Measurements from ENCODE around the gene ZNF346. TPM values are rescaled to one million over a fixed set of nuclear protein-coding genes. Genes with fewer than 3 reads are reported as not detected.
A peak's percentile ranks its signal among the peaks of the same experiment; 100 is the strongest.

ZNF346 gene
- total RNA-seq, 1 donor from 2014 or later = 8.5 TPM

DNA sequence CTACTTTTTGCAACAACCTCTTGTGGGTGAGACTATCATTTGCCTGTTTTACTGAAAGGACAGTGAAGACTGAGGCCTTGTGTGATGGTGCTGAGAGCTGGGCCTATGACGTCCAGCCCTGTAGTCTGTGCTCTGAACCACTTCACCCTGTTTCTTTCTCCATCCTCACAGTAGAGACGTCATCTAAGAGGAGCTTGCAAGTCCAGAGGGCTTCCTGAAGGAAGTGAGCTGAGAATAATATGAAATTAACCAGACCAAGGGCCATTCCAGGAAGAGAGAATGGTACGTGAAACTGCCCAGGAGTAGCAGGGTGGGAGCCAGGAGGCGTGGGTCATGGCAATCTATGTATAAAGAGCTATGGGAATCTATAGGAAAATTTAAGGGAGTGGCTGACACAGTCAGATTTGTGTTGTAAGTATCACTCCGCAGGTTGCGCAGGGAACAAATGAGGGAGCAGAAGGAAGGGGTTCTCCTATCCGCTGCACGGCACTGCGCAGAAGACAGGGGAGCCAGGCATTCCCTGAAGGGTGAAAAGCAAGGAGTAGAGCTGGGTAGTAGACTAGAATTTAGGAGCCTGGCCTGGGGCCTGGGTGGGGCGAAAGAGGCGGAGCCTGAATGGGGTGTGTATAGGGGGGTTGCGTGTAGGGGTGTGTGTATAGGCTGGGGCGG is 63.6 kb downstream of the ZNF346 start:
- Histone ChIP-seq H3K36me3 (no peaks in the 10 kb centered on the region), H3K27ac (replicated peaks) (no peak overlapping the region), H3K27me3 (ENCODE audit: low read depth) (peaks cover 77% of the 10 kb centered on the region), H3K4me1 (peaks cover 28% of the 10 kb centered on the region), H3K9me3 (replicated peaks) (no peaks in the 10 kb centered on the region), H3K4me3 (peak overlapping the region; percentile 66)
- intact Hi-C loops (cut with micrococcal nuclease) = no loop called here
- TF ChIP-seq, protein P1, sequence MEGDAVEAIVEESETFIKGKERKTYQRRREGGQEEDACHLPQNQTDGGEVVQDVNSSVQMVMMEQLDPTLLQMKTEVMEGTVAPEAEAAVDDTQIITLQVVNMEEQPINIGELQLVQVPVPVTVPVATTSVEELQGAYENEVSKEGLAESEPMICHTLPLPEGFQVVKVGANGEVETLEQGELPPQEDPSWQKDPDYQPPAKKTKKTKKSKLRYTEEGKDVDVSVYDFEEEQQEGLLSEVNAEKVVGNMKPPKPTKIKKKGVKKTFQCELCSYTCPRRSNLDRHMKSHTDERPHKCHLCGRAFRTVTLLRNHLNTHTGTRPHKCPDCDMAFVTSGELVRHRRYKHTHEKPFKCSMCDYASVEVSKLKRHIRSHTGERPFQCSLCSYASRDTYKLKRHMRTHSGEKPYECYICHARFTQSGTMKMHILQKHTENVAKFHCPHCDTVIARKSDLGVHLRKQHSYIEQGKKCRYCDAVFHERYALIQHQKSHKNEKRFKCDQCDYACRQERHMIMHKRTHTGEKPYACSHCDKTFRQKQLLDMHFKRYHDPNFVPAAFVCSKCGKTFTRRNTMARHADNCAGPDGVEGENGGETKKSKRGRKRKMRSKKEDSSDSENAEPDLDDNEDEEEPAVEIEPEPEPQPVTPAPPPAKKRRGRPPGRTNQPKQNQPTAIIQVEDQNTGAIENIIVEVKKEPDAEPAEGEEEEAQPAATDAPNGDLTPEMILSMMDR (IDR thresholded peaks at IDR 0.05; ENCODE audit: borderline replicate concordance) = no peak
- no peak for DNase-seq

DNA sequence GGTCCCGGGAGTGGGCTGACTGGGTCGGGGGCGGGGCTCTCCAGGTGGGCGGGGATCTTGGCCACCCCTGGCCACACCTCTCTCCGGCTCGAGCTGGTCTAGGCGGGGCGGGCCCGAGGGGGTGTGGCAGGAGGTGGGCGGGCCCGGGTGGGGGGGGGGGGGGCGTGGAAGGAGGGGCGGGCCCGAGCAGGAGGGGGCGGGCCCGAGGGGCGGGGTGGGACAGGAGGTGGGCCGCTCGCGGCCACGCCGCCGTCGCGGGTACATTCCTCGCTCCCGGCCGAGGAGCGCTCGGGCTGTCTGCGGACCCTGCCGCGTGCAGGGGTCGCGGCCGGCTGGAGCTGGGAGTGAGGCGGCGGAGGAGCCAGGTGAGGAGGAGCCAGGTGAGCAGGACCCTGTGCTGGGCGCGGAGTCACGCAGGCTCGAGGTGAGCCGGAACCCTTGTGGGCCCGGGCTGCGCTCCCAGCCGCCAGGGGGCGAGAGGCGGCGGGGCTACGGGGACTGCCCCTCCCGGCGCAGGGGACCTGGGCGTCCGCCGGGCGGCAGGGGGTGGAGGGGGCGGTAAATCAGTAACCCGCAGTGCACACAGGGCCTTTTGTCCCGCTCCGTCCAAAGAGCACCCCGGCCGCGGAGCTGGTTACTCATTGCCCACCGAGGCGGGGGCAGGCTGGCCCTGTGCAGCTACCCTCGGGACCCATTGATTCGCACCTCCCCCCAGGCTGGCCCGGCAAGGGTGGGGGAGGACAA is 64.3 kb downstream of the ZNF346 start, which contains the start of gene FGFR4:
Gene FGFR4, plus strand, starts transcription at position 262 of the 744 bp plus-strand sequence. CDS start 2,688 bp downstream, outside the sequence.
- Histone ChIP-seq H3K9me3 (replicated peaks) (no peaks in the 10 kb centered on the region), H3K27me3 (ENCODE audit: low read depth) (peaks cover 84% of the 10 kb centered on the region)
- intact Hi-C loops (cut with micrococcal nuclease) = no loop called here

DNA sequence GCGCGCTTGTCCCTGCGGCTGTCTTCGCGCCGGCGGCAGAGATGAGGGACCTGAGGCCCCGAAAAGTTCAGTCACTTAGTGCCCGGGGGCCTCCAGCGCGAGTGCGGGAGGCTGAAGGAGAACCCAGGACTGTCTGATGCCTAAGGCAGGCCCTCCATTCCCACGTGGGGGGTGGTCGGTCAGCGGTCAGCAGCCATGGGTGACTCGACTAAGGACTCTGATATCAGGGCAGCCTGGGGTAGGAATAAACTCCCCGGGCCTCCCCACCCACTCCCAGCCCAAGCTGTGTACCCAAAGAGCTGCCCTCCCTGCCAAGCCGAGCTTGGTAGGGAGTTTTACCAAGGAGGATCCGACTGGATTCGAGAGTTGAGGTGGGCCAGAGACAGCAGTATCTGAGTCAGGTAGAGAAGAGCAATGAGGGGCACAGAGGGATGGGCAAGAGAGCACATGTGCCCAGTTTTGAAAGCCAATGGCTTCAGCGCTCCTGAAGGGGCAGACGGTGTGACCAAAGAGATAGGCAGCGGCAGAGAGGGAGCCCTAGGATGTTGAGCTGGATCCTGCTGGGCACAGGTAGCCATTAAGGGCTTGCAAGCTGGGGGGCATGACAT is 65.0 kb downstream of the ZNF346 start:
- Histone ChIP-seq H3K36me3 (no peaks in the 10 kb centered on the region), H3K27me3 (ENCODE audit: low read depth) (peaks cover 79% of the 10 kb centered on the region), H3K4me3 (peak overlapping the region; percentile 66), H3K27ac (replicated peaks) (no peak overlapping the region), H3K9me3 (replicated peaks) (no peaks in the 10 kb centered on the region), H3K4me1 (peaks cover 28% of the 10 kb centered on the region)
- TF ChIP-seq, protein P1 (IDR thresholded peaks at IDR 0.05; ENCODE audit: borderline replicate concordance) = no peak
- intact Hi-C loops (cut with micrococcal nuclease) = no loop called here
- no peak for DNase-seq

More for the DNA sequence above, 64.3 kb downstream of the ZNF346 start, which contains the start of gene FGFR4:
- no peak within 1 kb of the TSS for H3K27ac ChIP-seq (replicated peaks)
- peak; percentile 56 for DNase-seq
- TF ChIP-seq, protein P1 (IDR thresholded peaks at IDR 0.05; ENCODE audit: borderline replicate concordance) = peak; percentile 66
- peaks cover 28% of the 10 kb centered on the region for H3K4me1 ChIP-seq
- no peaks in the 10 kb centered on the region for H3K36me3 ChIP-seq
- H3K4me3 ChIP-seq = peak within 1 kb of the TSS; percentile 66

DNA sequence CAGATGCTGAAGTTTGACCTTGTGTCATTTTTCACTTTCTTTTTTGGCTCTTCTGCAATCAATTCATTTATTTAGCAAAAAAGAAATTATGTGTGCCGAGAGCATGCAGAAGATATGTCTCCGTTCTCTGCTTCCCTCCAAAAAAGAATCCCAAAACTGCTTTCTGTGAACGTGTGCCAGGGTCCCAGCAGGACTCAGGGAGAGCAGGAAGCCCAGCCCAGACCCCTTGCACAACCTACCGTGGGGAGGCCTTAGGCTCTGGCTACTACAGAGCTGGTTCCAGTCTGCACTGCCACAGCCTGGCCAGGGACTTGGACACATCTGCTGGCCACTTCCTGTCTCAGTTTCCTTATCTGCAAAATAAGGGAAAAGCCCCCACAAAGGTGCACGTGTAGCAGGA is 66.6 kb downstream of the ZNF346 start:
- Histone ChIP-seq H3K27ac (replicated peaks) (peak overlapping the region; percentile 52), H3K4me3 (no peak overlapping the region), H3K4me1 (peaks cover 34% of the 10 kb centered on the region), H3K36me3 (no peaks in the 10 kb centered on the region), H3K27me3 (ENCODE audit: low read depth) (peaks cover 64% of the 10 kb centered on the region), H3K9me3 (replicated peaks) (no peaks in the 10 kb centered on the region)
- intact Hi-C loops (cut with micrococcal nuclease) = no loop called here
- peak; percentile 59 for DNase-seq
- TF ChIP-seq, protein P1 (IDR thresholded peaks at IDR 0.05; ENCODE audit: borderline replicate concordance) = no peak

DNA sequence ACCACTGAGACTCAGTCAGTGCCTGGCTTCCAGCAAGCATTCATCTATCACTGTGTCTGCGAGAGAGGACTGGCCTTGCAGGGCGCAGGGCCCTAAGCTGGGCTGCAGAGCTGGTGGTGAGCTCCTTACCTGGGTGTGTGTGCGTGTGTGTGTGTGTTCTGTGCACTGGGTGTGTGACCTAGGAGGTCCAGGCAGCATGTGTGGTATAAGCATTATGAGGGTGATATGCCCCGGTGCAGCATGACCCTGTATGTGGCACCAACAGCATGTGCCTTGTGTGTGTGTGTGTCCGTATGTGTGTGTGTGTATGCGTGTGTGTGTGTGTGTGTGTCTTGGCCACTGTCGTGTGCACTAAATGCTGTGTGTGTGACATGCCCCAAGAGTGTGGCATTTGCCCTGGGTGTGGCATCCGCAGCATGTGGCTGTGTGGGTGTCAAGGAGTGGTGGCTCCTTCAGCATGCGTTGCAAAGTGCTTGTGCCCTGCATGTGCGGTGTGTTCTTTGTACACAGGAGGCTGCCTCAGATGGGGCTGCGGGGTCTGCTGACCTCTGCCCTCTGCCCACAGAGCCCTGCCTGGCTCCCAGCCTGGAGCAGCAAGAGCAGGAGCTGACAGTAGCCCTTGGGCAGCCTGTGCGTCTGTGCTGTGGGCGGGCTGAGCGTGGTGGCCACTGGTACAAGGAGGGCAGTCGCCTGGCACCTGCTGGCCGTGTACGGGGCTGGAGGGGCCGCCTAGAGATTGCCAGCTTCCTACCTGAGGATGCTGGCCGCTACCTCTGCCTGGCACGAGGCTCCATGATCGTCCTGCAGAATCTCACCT is 67.5 kb downstream of the ZNF346 start:
- peaks cover 57% of the 10 kb centered on the region for H3K27me3 ChIP-seq (ENCODE audit: low read depth)
- peaks cover 43% of the 10 kb centered on the region for H3K4me1 ChIP-seq
- TF ChIP-seq, protein P1 (IDR thresholded peaks at IDR 0.05; ENCODE audit: borderline replicate concordance) = no peak

More for the DNA sequence above, 67.5 kb downstream of the ZNF346 start:
- no peak for DNase-seq
- Histone ChIP-seq H3K4me3 (no peak overlapping the region), H3K36me3 (no peaks in the 10 kb centered on the region), H3K27ac (replicated peaks) (peak overlapping the region; percentile 52), H3K9me3 (replicated peaks) (no peaks in the 10 kb centered on the region)
- intact Hi-C loops (cut with micrococcal nuclease) = no loop called here

All from left ventricle myocardium inferior (tissue), 1 donor.